GM15510 (cell line): ENCODE measurements around the gene KRT31.

ENCODE experiments used
- POLR2A ChIP-seq: IDR thresholded peaks from 3 replicates; pipeline ENCODE4 v1.6.1; 2011; ENCODE audit warnings: borderline replicate concordance; ENCODE audit not compliant: insufficient read length; ENCODE audit errors: extremely low read depth

Gene KRT31

GRCh38 chr17:41404024-41404671 lies 6.7 kb upstream of the KRT31 start:
- TF ChIP-seq POLR2A = no peak

GRCh38 chr17:41403404-41404023 lies 6.1 kb upstream of the KRT31 start:
- TF ChIP-seq POLR2A = no peak

GRCh38 chr17:41402161-41402560 lies 4.8 kb upstream of the KRT31 start:
- TF ChIP-seq POLR2A = no peak

- TF ChIP-seq POLR2A = no peak
Observed at GRCh38 chr17:41396340-41396739, 1.1 kb downstream of the KRT31 start.

GRCh38 chr17:41395611-41396010 lies 1.8 kb downstream of the KRT31 start:
- TF ChIP-seq POLR2A = no peak

GRCh38 chr17:41394254-41394996 lies 3.0 kb downstream of the KRT31 start:
- TF ChIP-seq POLR2A = no peak

GRCh38 chr17:41393826-41394225 lies 3.6 kb downstream of the KRT31 start:
- no peak for TF ChIP-seq POLR2A

- TF ChIP-seq POLR2A = no peak
Observed at GRCh38 chr17:41393294-41393693, 4.1 kb downstream of the KRT31 start.

GRCh38 chr17:41392278-41392677 lies 5.1 kb downstream of the KRT31 start:
- TF ChIP-seq POLR2A = no peak

GRCh38 chr17:41391535-41391934 lies 5.9 kb downstream of the KRT31 start:
- TF ChIP-seq POLR2A = no peak

- no peak for TF ChIP-seq POLR2A
Observed at GRCh38 chr17:41390411-41390938, 6.9 kb downstream of the KRT31 start.

- no peak for TF ChIP-seq POLR2A
Observed at GRCh38 chr17:41387670-41388069, 9.7 kb downstream of the KRT31 start.

GRCh38 chr17:41386227-41386626 lies 11.2 kb downstream of the KRT31 start:
- no peak for TF ChIP-seq POLR2A

- TF ChIP-seq POLR2A = no peak
Observed at GRCh38 chr17:41383690-41384089, 13.7 kb downstream of the KRT31 start.

- no peak for TF ChIP-seq POLR2A
Observed at GRCh38 chr17:41382394-41382793, 15.0 kb downstream of the KRT31 start.
